ENCODE data around the gene TMEM215. TPM values are rescaled to one million over a fixed set of nuclear protein-coding genes. Genes with fewer than 3 reads are reported as not detected.

TMEM215 gene
- total RNA-seq, 2 donors from 2014 or later: not detected

DNA sequence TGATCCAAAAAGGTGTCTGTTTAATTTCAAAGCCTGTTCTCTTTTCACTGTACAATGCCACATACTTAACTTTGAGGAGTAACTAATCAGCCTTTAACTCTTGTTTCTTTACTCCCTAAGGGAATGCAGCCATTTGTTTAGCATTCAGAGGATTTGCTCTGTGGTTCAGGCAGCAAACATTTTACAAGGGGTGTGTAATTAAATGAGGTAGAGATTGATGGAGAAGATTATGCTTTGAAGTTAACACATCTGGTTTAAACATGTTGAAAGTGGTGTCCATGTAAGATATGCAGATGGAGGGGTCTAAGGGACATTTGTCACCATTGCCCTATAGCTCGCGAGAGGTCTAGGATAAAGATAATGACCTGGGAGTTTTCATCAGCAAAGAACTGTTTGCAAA, 41.9 kb downstream of the TMEM215 start:
- WGBS, 2 donors: 30 to 71% methylated on average over 2 of the region's 2 CpGs
- intact Hi-C loops (cut with DNase I): no loop called here

DNA sequence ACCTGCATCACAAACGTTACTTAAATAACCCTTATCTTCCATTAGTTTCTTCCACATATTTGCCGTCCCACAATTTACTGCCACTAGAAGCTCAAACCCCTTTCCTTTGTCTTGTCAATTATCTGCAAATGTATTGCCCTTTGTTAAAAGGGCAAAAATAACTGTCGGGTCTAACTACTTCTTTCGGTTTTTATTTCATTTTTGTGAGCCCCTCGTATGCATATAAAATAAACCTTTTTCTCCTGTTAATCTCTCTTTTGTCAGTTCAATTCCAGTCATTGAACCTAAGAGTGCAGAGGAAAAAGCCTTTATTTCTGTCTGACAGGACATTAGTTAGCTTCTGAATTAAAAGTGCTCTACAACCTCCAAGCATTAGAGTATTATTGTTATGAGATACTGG, 45.5 kb downstream of the TMEM215 start:
- no peaks in the 10 kb centered on the region for H3K36me3 ChIP-seq (replicated peaks in 1 of 2; ENCODE audit: insufficient read depth in 1 of 2, low read depth in 2 of 2)
- H3K27ac ChIP-seq: no peak overlapping the region
- H3K27me3 ChIP-seq: no peaks in the 10 kb centered on the region
- ATAC-seq (no peak), DNase-seq (no peak)
- H3K9me3 ChIP-seq: no peaks in the 10 kb centered on the region
- intact Hi-C loops (cut with DNase I): no loop called here
- no peaks in the 10 kb centered on the region for H3K4me1 ChIP-seq
- no peak for TF ChIP-seq POLR2A (IDR thresholded peaks at IDR 0.05)
- TF ChIP-seq, protein P1, sequence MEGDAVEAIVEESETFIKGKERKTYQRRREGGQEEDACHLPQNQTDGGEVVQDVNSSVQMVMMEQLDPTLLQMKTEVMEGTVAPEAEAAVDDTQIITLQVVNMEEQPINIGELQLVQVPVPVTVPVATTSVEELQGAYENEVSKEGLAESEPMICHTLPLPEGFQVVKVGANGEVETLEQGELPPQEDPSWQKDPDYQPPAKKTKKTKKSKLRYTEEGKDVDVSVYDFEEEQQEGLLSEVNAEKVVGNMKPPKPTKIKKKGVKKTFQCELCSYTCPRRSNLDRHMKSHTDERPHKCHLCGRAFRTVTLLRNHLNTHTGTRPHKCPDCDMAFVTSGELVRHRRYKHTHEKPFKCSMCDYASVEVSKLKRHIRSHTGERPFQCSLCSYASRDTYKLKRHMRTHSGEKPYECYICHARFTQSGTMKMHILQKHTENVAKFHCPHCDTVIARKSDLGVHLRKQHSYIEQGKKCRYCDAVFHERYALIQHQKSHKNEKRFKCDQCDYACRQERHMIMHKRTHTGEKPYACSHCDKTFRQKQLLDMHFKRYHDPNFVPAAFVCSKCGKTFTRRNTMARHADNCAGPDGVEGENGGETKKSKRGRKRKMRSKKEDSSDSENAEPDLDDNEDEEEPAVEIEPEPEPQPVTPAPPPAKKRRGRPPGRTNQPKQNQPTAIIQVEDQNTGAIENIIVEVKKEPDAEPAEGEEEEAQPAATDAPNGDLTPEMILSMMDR (IDR thresholded peaks at IDR 0.05): no peak
- H3K4me3 ChIP-seq: no peak overlapping the region
- WGBS, 2 donors: 55 to 72% methylated on average over 5 of the region's 5 CpGs

More for the DNA sequence above, 41.9 kb downstream of the TMEM215 start:
- DNase-seq: no peak
- H3K4me3 ChIP-seq: no peak overlapping the region
- no peak for ATAC-seq
- no peaks in the 10 kb centered on the region for H3K4me1 ChIP-seq
- no peaks in the 10 kb centered on the region for H3K9me3 ChIP-seq
- TF ChIP-seq, protein P1 (IDR thresholded peaks at IDR 0.05): no peak
- no peak for TF ChIP-seq POLR2A (IDR thresholded peaks at IDR 0.05)
- H3K27me3 ChIP-seq: no peaks in the 10 kb centered on the region
- H3K27ac ChIP-seq: no peak overlapping the region
- no peaks in the 10 kb centered on the region for H3K36me3 ChIP-seq (replicated peaks in 1 of 2; ENCODE audit: insufficient read depth in 1 of 2, low read depth in 2 of 2)

DNA sequence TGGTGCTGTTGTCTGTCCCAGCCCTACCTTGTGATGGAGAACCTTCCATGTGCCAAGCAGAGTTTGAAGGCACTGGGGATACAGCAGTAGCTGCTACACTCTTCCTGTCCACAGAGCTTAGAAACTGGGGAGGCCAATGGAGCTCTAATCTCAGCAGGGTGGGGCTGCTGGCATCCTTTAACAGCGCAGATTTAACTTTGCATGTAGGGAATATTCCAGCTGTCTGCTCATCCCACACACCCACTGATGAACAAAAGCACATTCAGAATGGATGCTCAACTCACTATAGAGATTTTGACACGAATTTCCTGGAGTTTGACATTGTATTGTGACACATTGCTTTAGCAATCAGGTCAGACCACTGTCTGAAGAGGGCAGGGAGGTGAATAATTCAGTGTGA, 49.0 kb downstream of the TMEM215 start:
- intact Hi-C loops (cut with DNase I): no loop called here
- H3K36me3 ChIP-seq (replicated peaks in 1 of 2; ENCODE audit: insufficient read depth in 1 of 2, low read depth in 2 of 2): no peaks in the 10 kb centered on the region
- no peak overlapping the region for H3K27ac ChIP-seq
- H3K4me3 ChIP-seq: no peak overlapping the region
- no peak for ATAC-seq
- no peaks in the 10 kb centered on the region for H3K4me1 ChIP-seq
- no peaks in the 10 kb centered on the region for H3K9me3 ChIP-seq
- DNase-seq: no peak
- no peak for TF ChIP-seq POLR2A (IDR thresholded peaks at IDR 0.05)
- TF ChIP-seq, protein P1 (IDR thresholded peaks at IDR 0.05): no peak
- WGBS, 2 donors: 37 to 53% methylated on average over 2 of the region's 2 CpGs
- H3K27me3 ChIP-seq: no peaks in the 10 kb centered on the region

Small RNA genes lying within 50 kb of the gene (small RNA-seq; reads per million reads assigned to genes)
- gene RF00019: not detected

Other genes with a start within 250 kb of the TMEM215 start
- gene SMIM27, start 231.2 kb upstream of the TMEM215 start, total RNA-seq: under 1 TPM in 1 of 2 donors, not detected in 1; 0.52 TPM
- gene TOPORS, start 231.0 kb upstream of the TMEM215 start, total RNA-seq: 10 to 100 TPM in 1 of 2 donors, 1 to 10 TPM in 1; 9.9 to 12.2 TPM
- 1 to 10 TPM; 6.9 to 7.5 TPM for gene NDUFB6, start 210.4 kb upstream of the TMEM215 start, total RNA-seq
- gene TAF1L, start 147.9 kb upstream of the TMEM215 start, total RNA-seq: not detected
- gene APTX, start 218.1 kb downstream of the TMEM215 start, total RNA-seq: 10 to 100 TPM; 12.5 to 21.5 TPM
- 10 to 100 TPM; 33.5 to 36.6 TPM for gene DNAJA1, start 241.7 kb downstream of the TMEM215 start, total RNA-seq